ENCODE measurements around the gene USH2A.

DNA sequence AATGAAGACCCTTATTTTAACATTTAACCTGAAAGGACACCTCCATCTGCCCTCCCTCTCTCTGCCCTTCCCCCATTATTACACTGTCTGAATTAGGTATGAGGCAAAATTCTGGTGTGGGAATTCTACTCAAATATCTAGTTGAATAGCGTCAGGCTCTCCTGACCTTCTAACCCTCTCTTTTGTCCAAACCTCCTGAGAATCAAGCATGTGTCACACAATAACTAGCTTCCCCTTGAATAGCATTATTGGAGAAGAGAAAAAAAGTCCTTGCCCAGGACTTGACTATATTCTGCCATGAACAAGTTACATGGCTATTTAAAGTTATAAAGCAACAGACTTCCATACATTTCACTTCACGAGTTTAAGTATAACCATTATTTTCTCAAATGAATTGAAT, 35.5 kb downstream of the USH2A start:
- TF ChIP-seq CTBP1 (IDR thresholded peaks at IDR 0.05; ENCODE audit: borderline replicate concordance) = no peak
- TF ChIP-seq SP1 (IDR thresholded peaks at IDR 0.05) = no peak
- no peak for TF ChIP-seq FOXA1 (IDR thresholded peaks at IDR 0.05)
- TF ChIP-seq SUZ12 (IDR thresholded peaks at IDR 0.05) = no peak

Measured in HEK293T (cell line).